H1 (cell line): ENCODE results near the gene MRPL11. TPM values are rescaled to one million over a fixed set of nuclear protein-coding genes. Genes with fewer than 3 reads are reported as not detected.

Source experiments
- ASH2L ChIP-seq: fragments of 200-600, 300-600 bp; sonication (generic); IDR thresholded peaks from one replicate; pipeline ENCODE4 v1.7.1; 2017; ENCODE audit warnings: low read length
- CHD1 ChIP-seq: IDR thresholded peaks from 2 replicates; pipeline ENCODE4 v1.6.1; 2012; ENCODE audit warnings: low read depth, low read length, improper control_type of control experiment
- EP300 ChIP-seq, 2 experiments: IDR thresholded peaks; 1 replicate in 1 of 2; 2 replicates in 1 of 2; pipeline ENCODE4 v1.6.1; 2011 to 2012; ENCODE audit warnings: low read depth in 2 of 2, low read length in 2 of 2, mild to moderate bottlenecking in 2 of 2, borderline replicate concordance in 1 of 2, inconsistent platforms in 1 of 2, moderate library complexity in 1 of 2
- HDAC2 ChIP-seq, 2 experiments: fragments of 300-600 bp in 1 of 2; sonication (generic) in 1 of 2; IDR thresholded peaks; 2 replicates each; pipeline ENCODE4 v1.6.1; 2011 to 2012; ENCODE audit warnings: low read depth in 2 of 2, low read length in 2 of 2, mild to moderate bottlenecking in 2 of 2, moderate library complexity in 2 of 2, borderline replicate concordance in 1 of 2, inconsistent platforms in 1 of 2
- MAFK ChIP-seq: IDR thresholded peaks from 2 replicates; pipeline ENCODE4 v1.6.1; 2012; ENCODE audit warnings: low read depth, mild to moderate bottlenecking, improper control_type of control experiment, low read length
- PHF8 ChIP-seq: fragments of 200-600 bp; sonication (generic); conservative IDR thresholded peaks from 2 replicates; pipeline ENCODE4 v1.7.1; 2012; ENCODE audit warnings: low read depth, mild to moderate bottlenecking, inconsistent platforms, low read length, moderate library complexity
- polyA plus RNA-seq, 7 experiments: library from polyadenylated mRNA; depleted of rRNA in 3 of 7; stranded (reverse) in 5 of 7; unstranded in 2 of 7; fragments of >200 nt in 5 of 7; fragments of 200-250 nt in 2 of 7; gene quantifications; 1 replicate in 5 of 7; 2 replicates in 1 of 7; 4 replicates in 1 of 7; pipeline versions ENCODE4 v1.2.1 to v1.2.3, GENCODE V29; 2011 to 2013; ENCODE audit warnings: missing spikeins in 2 of 7, mixed read lengths in 2 of 7
- total RNA-seq: library from RNA; stranded (reverse); fragmentation: NEBNext Ultra II Directional; extraction: Animal tissue kit (Norgen Biotek cat#: 25700); gene quantifications from 2 replicates; pipeline ENCODE4 v1.2.1, GENCODE V29; 2021
- TF ChIP-seq, protein P1 (sequence below): IDR thresholded peaks from 2 replicates; pipeline ENCODE4 v1.6.1; 2011; ENCODE audit warnings: low read length, improper control_type of control experiment

Gene MRPL11
- total and polyA plus RNA-seq, 2 of the 8 experiments (the other 6 are each of a cell fraction or from before 2014, with no cell fraction given) = 105 to 141 TPM

DNA sequence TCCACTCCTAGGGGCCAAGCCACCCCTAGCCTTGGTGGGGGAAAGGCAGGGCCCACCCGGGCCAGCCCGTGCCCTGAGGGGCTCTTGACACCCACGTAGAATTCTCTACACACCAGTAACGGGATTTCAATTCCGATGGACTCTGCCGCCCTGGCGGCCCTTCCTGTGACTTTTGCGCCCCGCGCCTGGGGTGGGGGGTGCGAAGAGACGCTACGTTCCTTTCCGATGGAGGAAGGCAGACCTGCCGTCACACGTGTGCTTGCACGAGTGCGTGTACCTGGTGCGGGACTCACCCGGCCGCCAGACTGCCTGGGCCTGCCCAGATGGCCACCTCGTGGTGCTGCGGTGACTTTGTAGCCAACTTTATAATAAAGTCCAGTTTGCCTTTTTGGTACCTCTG, 12.3 kb downstream of the MRPL11 start (continued):
- TF ChIP-seq PHF8 = no peak
- TF ChIP-seq ASH2L = no peak
- TF ChIP-seq CHD1 = no peak
- TF ChIP-seq, protein P1, sequence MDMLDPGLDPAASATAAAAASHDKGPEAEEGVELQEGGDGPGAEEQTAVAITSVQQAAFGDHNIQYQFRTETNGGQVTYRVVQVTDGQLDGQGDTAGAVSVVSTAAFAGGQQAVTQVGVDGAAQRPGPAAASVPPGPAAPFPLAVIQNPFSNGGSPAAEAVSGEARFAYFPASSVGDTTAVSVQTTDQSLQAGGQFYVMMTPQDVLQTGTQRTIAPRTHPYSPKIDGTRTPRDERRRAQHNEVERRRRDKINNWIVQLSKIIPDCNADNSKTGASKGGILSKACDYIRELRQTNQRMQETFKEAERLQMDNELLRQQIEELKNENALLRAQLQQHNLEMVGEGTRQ = no peak
- no peak for TF ChIP-seq MAFK
- TF ChIP-seq HDAC2 (IDR thresholded peaks at IDR 0.05; ENCODE audit: borderline replicate concordance in 1 of 2, low read depth in 2 of 2, low read length in 2 of 2) = no peak
- TF ChIP-seq EP300 (IDR thresholded peaks at IDR 0.05; ENCODE audit: borderline replicate concordance in 1 of 2, low read depth in 2 of 2, low read length in 2 of 2) = no peak
